ENCODE results near the gene POU2F1. TPM values are rescaled to one million over a fixed set of nuclear protein-coding genes. Genes with fewer than 3 reads are reported as not detected.

Gene POU2F1
- total and polyA plus RNA-seq, 2 experiments from 2014 or later, result 38.8 to 66.1 TPM

- peaks cover 12% of the 10 kb centered on the region for H3K4me1 ChIP-seq (ENCODE audit: insufficient read depth)
- Mint-ChIP-seq H3K9me3 (peaks cover 3% of the 10 kb centered on the region; the same call in 1 of the 3 replicates), H3K4me1 (peaks cover 23% of the 10 kb centered on the region), H3K27me3 (ENCODE audit: insufficient read depth, low read depth, poor library complexity) (no peaks in the 10 kb centered on the region), H3K36me3 (ENCODE audit: low read depth) (peaks cover 2% of the 10 kb centered on the region; the same call in 1 of the 3 replicates), H3K4me3 (no peak overlapping the region), H3K27ac (no peak overlapping the region)
- TF ChIP-seq ZNF462 (CRISPR knock-in tag; IDR thresholded peaks at IDR 0.05) (no peak), POLR2AphosphoS5 (IDR thresholded peaks at IDR 0.05; ENCODE audit: low read depth) (no peak), JUNB (IDR thresholded peaks at IDR 0.05; ENCODE audit: unreplicated experiment) (no peak), STAT1 (IDR thresholded peaks at IDR 0.05; ENCODE audit: unreplicated experiment) (no peak), REST (IDR thresholded peaks at IDR 0.05; ENCODE audit: unreplicated experiment) (no peak), CTCF (conservative IDR thresholded peaks at IDR 0.05; ENCODE audit: low read depth in 2 of 2) (no peak), EZH2phosphoT487 (IDR thresholded peaks at IDR 0.05; ENCODE audit: unreplicated experiment) (no peak), ZNF331 (CRISPR knock-in tag; IDR thresholded peaks at IDR 0.05; ENCODE audit: low read depth) (no peak), EZH2 (IDR thresholded peaks at IDR 0.05; ENCODE audit: low read depth, unreplicated experiment) (no peak), NANOG (IDR thresholded peaks at IDR 0.05; ENCODE audit: borderline replicate concordance) (no peak), CREB1 (CRISPR knock-in tag; IDR thresholded peaks at IDR 0.05; ENCODE audit: low read depth) (no peak), ZNF114 (CRISPR knock-in tag; IDR thresholded peaks at IDR 0.05) (no peak), ETS1 (IDR thresholded peaks at IDR 0.05) (no peak)
- ATAC-seq (no peak), DNase-seq (ENCODE audit: low spot score) (no peak)
- no peak overlapping the region for H3K27ac ChIP-seq (ENCODE audit: low read depth)
- no peak overlapping the region for H3K4me2 ChIP-seq
- no peak overlapping the region for H3K4me3 ChIP-seq
- no peaks in the 10 kb centered on the region for H3K9me2 ChIP-seq (ENCODE audit: insufficient read depth)
- no peaks in the 10 kb centered on the region for H3K27me3 ChIP-seq (ENCODE audit: insufficient read depth)
- no peaks in the 10 kb centered on the region for H3F3A ChIP-seq (replicated peaks; ENCODE audit: low read depth)
- H3K79me2 ChIP-seq (replicated peaks; ENCODE audit: insufficient read depth), result peaks cover 90% of the 10 kb centered on the region
- H4K20me1 ChIP-seq (replicated peaks; ENCODE audit: insufficient read depth), result peaks cover 10% of the 10 kb centered on the region; the same call in 1 of the 2 replicates
- H2AFZ ChIP-seq, result no peak overlapping the region
- H3K36me3 ChIP-seq (ENCODE audit: insufficient read depth), result no peaks in the 10 kb centered on the region
Observed at GRCh38 chr1:167359295-167359694, 138.6 kb downstream of the POU2F1 start.
